HG03097 (cell line): ENCODE data around the gene ZNRF1.

ENCODE experiments used
- ATAC-seq: cut with Tn5 transposase; IDR thresholded peaks from one replicate; pipeline ENCODE4 v1.9.1; 2021; ENCODE audit not compliant: unreplicated experiment, low FRiP score

ZNRF1 gene

GRCh38 chr16:75058806-75059205 lies 60.0 kb downstream of the ZNRF1 start:
- ATAC-seq = no peak

- no peak for ATAC-seq
These were observed 60.6 kb downstream of the ZNRF1 start for GRCh38 chr16:75059411-75059810.

- no peak for ATAC-seq
These were observed 61.9 kb downstream of the ZNRF1 start for GRCh38 chr16:75060723-75061122.

GRCh38 chr16:75061669-75062068 lies 62.8 kb downstream of the ZNRF1 start:
- ATAC-seq = no peak

GRCh38 chr16:75062135-75062975 lies 63.5 kb downstream of the ZNRF1 start:
- ATAC-seq = no peak

- no peak for ATAC-seq
These were observed 64.1 kb downstream of the ZNRF1 start for GRCh38 chr16:75062976-75063346.

- ATAC-seq = no peak
These were observed 64.8 kb downstream of the ZNRF1 start for GRCh38 chr16:75063549-75064088.

- no peak for ATAC-seq
These were observed 65.8 kb downstream of the ZNRF1 start for GRCh38 chr16:75064403-75065148.

- no peak for ATAC-seq
These were observed 66.3 kb downstream of the ZNRF1 start for GRCh38 chr16:75065149-75065505.

- no peak for ATAC-seq
These were observed 66.8 kb downstream of the ZNRF1 start for GRCh38 chr16:75065521-75066149.

- no peak for ATAC-seq
These were observed 68.1 kb downstream of the ZNRF1 start for GRCh38 chr16:75066861-75067447.

GRCh38 chr16:75068085-75069031 lies 69.5 kb downstream of the ZNRF1 start:
- no peak for ATAC-seq

- no peak for ATAC-seq
These were observed 71.4 kb downstream of the ZNRF1 start for GRCh38 chr16:75070012-75070841.

- ATAC-seq = no peak
These were observed 72.8 kb downstream of the ZNRF1 start for GRCh38 chr16:75071621-75072020.

GRCh38 chr16:75072239-75072947 lies 73.6 kb downstream of the ZNRF1 start:
- no peak for ATAC-seq

- ATAC-seq = no peak
These were observed 74.9 kb downstream of the ZNRF1 start for GRCh38 chr16:75073545-75074303.

GRCh38 chr16:75074304-75074793 lies 75.5 kb downstream of the ZNRF1 start:
- ATAC-seq = no peak
